Endothelial cell (in vitro differentiated cells): Measurements from ENCODE around the gene C14orf132. TPM values are rescaled to one million over a fixed set of nuclear protein-coding genes. Genes with fewer than 3 reads are reported as not detected.

Source experiments
- DNase-seq: peaks from one replicate; pipeline ENCODE4 v3.0.0; 2021; ENCODE audit warnings: low spot score
- H3K27ac Mint-ChIP-seq: one replicate; pipeline ENCODE4 v1.8.0; 2021; ENCODE audit warnings: mixed read lengths, inconsistent platforms; ENCODE audit not compliant: unreplicated experiment
- H3K27me3 Mint-ChIP-seq: one replicate; pipeline ENCODE4 v1.8.0; 2021; ENCODE audit warnings: mild to moderate bottlenecking, moderate library complexity, mixed read lengths, inconsistent platforms; ENCODE audit not compliant: unreplicated experiment
- H3K36me3 Mint-ChIP-seq: one replicate; pipeline ENCODE4 v1.8.0; 2021; ENCODE audit warnings: mild to moderate bottlenecking, low read depth, mixed read lengths, inconsistent platforms; ENCODE audit not compliant: unreplicated experiment
- H3K4me1 Mint-ChIP-seq: one replicate; pipeline ENCODE4 v1.8.0; 2021; ENCODE audit warnings: mild to moderate bottlenecking, mixed read lengths, inconsistent platforms; ENCODE audit not compliant: unreplicated experiment
- H3K4me3 Mint-ChIP-seq: one replicate; pipeline ENCODE4 v1.8.0; 2021; ENCODE audit warnings: mild to moderate bottlenecking, mixed read lengths, inconsistent platforms; ENCODE audit not compliant: unreplicated experiment
- H3K9me3 Mint-ChIP-seq: one replicate; pipeline ENCODE4 v1.8.0; 2021; ENCODE audit warnings: mixed read lengths, inconsistent platforms; ENCODE audit not compliant: unreplicated experiment
- total RNA-seq: library from RNA; stranded (reverse); fragmentation: NEBNext Ultra II Directional; extraction: Animal tissue kit (Norgen Biotek cat#: 25700); gene quantifications from one replicate; pipeline ENCODE4 v1.2.1, GENCODE V29; 2021; ENCODE audit not compliant: unreplicated experiment
- TF ChIP-seq, protein P1 (sequence below): fragments of 200-600 bp; sonication (generic); IDR thresholded peaks from one replicate; pipeline ENCODE4 v1.5.0; 2021; ENCODE audit warnings: antibody characterized with exemption; ENCODE audit not compliant: unreplicated experiment

C14orf132 gene
- total RNA-seq, 1 donor from 2014 or later = 4.4 TPM

DNA sequence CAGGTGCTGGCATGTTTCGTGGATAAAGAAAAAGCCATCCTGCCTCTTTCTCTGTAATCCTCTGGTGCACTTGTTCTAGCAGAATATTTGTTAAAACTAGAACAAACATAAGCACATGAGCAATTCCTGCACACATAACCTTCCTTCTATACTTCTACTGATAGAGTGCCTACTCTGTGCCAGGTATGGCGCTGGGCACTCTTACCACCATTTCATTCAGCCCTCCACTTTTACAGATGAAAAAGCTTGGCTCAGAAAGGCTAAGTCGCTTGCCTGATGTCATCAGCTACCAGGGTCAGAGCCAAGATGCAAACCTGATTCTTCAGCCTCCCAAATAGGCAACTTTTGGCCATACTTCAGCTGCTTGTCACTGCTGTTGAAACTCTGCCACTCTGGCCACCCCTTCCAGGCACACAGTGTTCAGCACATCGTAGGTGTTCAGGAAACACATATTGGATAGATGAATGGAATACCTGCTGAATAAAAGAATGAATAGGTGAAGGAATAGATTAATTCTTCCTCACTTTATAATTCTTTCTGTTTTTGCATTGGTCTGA lies 10.0 kb upstream of the C14orf132 start:
- H3K9me3 Mint-ChIP-seq = no peaks in the 10 kb centered on the region
- TF ChIP-seq, protein P1, sequence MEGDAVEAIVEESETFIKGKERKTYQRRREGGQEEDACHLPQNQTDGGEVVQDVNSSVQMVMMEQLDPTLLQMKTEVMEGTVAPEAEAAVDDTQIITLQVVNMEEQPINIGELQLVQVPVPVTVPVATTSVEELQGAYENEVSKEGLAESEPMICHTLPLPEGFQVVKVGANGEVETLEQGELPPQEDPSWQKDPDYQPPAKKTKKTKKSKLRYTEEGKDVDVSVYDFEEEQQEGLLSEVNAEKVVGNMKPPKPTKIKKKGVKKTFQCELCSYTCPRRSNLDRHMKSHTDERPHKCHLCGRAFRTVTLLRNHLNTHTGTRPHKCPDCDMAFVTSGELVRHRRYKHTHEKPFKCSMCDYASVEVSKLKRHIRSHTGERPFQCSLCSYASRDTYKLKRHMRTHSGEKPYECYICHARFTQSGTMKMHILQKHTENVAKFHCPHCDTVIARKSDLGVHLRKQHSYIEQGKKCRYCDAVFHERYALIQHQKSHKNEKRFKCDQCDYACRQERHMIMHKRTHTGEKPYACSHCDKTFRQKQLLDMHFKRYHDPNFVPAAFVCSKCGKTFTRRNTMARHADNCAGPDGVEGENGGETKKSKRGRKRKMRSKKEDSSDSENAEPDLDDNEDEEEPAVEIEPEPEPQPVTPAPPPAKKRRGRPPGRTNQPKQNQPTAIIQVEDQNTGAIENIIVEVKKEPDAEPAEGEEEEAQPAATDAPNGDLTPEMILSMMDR = no peak
- peaks cover 12% of the 10 kb centered on the region for H3K27me3 Mint-ChIP-seq
- DNase-seq = no peak
- no peak overlapping the region for H3K4me3 Mint-ChIP-seq
- no peak overlapping the region for H3K27ac Mint-ChIP-seq
- H3K4me1 Mint-ChIP-seq = peaks cover 13% of the 10 kb centered on the region
- no peaks in the 10 kb centered on the region for H3K36me3 Mint-ChIP-seq

DNA sequence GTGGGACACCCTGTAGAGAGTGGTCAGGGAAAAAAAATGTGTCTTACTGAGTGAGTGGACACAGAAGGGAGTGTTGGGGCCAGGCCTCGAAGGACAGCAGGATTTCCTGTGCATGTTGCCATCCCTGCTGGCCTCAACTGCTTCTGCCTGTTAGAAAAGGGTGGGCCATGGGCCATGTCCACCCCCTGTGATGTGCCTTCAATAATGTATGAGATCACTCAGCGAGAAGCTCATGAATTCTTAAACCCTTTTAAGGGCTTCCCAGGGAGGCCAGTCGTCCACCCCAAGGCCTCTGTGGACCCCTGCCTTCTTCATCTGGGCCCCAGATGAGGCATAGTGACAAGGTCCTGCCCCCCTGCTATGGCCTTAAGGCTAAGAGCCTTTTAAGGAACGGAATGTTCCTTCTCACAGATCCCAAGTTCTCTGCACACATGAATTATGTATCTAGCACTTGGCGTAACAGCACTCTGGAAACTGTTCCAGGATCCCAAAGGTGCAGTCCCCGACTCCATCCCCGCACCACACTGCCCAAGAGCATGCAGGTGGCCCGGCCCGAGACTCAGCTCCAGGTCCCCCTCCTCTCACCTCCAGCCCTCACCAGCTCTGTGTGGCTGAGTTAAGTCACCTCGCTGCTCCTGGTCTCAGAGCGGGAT lies 8.9 kb upstream of the C14orf132 start:
- H3K36me3 Mint-ChIP-seq = no peaks in the 10 kb centered on the region
- TF ChIP-seq, protein P1 = no peak
- no peaks in the 10 kb centered on the region for H3K9me3 Mint-ChIP-seq
- H3K27ac Mint-ChIP-seq = no peak overlapping the region
- no peak overlapping the region for H3K4me3 Mint-ChIP-seq
- H3K27me3 Mint-ChIP-seq = peaks cover 10% of the 10 kb centered on the region
- peaks cover 13% of the 10 kb centered on the region for H3K4me1 Mint-ChIP-seq
- DNase-seq = no peak

DNA sequence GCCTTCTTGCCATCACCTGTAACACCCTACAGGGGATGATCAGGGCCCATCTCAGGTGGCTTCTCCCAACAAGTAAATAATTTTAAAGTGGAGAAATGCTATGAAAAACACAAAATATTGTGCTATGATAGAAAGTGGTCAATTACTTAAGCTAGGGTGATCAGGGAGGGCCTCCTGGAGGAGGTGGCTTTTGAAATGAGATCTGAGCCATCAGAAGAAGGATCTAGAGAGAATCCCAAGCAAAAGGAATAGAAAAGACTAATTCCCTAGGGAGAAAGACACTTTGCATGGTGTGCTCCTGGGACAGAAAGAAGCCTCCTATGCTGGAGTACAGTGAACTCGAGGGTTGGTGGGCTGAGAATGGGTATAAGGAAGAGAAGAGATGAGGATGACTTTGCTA lies 7.5 kb upstream of the C14orf132 start:
- Mint-ChIP-seq H3K4me1 (peaks cover 11% of the 10 kb centered on the region), H3K9me3 (no peaks in the 10 kb centered on the region), H3K36me3 (no peaks in the 10 kb centered on the region), H3K27me3 (peaks cover 10% of the 10 kb centered on the region), H3K4me3 (no peak overlapping the region), H3K27ac (no peak overlapping the region)
- TF ChIP-seq, protein P1 = no peak
- DNase-seq = no peak

DNA sequence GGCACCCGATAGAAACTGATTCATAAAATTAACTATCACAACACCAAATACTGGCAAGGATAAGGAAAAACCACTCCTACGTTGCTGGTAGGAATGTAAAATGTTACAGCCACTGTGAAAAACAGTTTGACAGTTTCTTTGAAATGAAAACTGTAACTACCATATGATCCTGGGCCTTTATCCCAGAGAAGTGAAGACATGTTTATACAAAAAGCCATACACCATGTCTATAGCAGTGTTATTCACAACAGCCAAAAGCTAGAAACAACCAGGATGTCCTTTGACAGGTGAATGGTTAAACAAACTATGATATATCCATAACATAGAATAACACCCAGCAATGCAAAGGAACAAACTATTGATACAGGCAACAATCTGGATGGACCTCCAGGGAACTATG lies 3.7 kb upstream of the C14orf132 start:
- no peaks in the 10 kb centered on the region for H3K9me3 Mint-ChIP-seq
- H3K4me1 Mint-ChIP-seq = no peaks in the 10 kb centered on the region
- H3K27me3 Mint-ChIP-seq = peaks cover 7% of the 10 kb centered on the region
- TF ChIP-seq, protein P1 = no peak
- no peaks in the 10 kb centered on the region for H3K36me3 Mint-ChIP-seq
- DNase-seq = no peak
- no peak overlapping the region for H3K4me3 Mint-ChIP-seq
- H3K27ac Mint-ChIP-seq = no peak overlapping the region

DNA sequence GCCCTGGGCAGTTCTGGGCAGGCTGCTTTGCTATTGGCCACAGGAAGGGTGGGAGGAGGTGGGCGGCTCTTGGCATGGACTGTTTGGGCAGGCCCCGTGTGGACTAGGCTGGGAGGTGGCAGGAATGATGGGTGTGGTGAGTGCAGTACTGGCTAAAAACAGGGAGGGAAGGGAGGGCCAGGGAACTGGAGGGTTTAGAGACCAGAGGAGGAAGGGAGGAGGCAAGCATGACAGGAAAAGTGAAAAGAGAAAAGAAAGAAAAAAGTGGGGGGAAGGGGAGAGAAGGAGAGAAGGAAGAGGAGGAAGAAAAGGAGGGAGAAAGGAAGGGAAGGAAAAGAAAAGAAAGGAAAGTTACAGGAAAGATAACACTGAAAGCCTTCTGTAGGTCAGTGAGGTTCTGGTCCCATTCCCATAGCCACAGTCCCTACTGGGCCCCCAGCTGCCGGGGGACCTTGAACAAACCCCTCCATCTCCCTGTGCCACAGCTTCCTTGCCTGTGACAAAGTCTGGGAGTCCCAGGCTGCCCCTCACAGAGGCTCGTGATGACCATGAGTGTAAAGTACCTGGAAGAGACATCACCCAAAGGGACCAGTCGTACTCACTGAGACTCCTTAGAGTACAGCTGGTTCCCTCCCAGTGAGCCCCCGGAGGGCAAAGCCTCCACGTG lies 1.1 kb upstream of the C14orf132 start:
- no peak for DNase-seq
- Mint-ChIP-seq H3K27ac (no peak overlapping the region), H3K9me3 (no peaks in the 10 kb centered on the region), H3K27me3 (peaks cover 11% of the 10 kb centered on the region), H3K36me3 (no peaks in the 10 kb centered on the region), H3K4me1 (no peaks in the 10 kb centered on the region), H3K4me3 (peak overlapping the region; percentile 77)
- TF ChIP-seq, protein P1 = no peak
